ENCODE measurements around the gene CNPY4.
"Not testable (repeated sequence)": the region's sequence is repeated elsewhere in the genome, so short reads cannot be mapped to it uniquely, and the experiment has no call there.

The CNPY4 gene

GRCh38 chr7:100126239-100126930, 7.0 kb downstream of the CNPY4 start:
- ChIA-PET POLR2A (interaction anchor here (0.6 to 1.0 kb wide), 4 partner anchors 17 to 31 kb away, joined by 3 to 8 read pairs (median 4); partner anchors contain the start of genes AP4M1 and LAMTOR4), CTCF (no interaction called here)

DNA sequence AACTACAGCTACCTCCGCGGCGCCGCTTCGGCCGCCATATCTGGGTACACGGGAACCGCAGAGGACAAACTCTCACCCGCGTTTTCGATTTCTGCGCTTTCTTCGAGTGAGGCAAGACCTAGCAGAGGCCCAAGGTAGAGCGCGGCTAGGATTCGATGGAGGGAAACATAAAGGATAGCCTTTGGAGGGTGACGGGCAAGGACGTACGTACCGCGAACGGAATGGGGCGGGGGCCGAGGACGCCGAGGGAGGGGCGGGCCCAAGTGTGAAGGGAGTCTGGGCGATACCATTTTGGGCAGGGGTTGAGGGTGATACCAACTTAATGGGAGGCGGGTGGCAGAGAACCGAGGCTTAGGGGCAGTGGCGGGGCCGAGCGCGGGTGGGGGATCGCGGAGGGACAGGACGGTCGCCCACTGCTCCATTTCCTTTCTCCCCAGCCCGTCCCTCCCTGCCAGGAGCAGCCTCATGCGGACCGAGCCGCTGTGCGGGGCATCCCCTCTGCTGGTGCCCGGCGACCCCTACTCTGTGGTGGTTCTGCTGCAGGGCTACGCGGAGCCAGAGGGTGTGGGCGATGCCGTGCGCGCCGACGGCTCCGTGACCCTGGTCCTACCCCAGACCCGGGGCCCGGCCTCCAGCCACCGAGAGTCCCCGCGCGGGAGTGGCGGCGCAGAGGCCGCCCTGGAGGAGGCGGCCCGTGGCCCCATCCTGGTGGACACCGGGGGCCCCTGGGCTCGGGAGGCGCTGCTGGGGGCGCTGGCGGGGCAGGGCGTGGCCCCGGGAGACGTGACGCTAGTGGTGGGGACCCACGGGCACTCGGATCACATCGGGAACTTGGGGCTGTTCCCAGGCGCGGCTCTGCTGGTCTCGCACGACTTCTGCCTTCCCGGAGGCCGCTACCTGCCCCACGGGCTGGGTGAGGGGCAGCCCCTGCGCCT, 7.8 kb downstream of the CNPY4 start, which contains the start of gene MBLAC1:
Gene MBLAC1, plus strand, starts transcription at position 37 of the 935 bp plus-strand sequence. Its CDS starts 429 bp downstream, at position 466.
- H3K4me3 ChIP-seq (ENCODE audit: low read depth, low read length), result peak within 1 kb of the TSS; percentile 94
- peak; percentile 63 for DNase-seq (ENCODE audit: low read depth, low spot score)
- ChIA-PET POLR2A (interaction anchor here (0.6 to 1.0 kb wide), 3 partner anchors 22 to 32 kb away, joined by 3 to 8 read pairs (median 5); partner anchors contain the start of genes AP4M1 and LAMTOR4), CTCF (interaction anchor here (7.0 to 11.8 kb wide), 2 partner anchors 17 to 87 kb away, joined by 167 to 298 read pairs; partner anchors contain the start of genes LAMTOR4 and PVRIG)
- TF ChIP-seq CTCF (IDR thresholded peaks at IDR 0.05; ENCODE audit: insufficient read depth, low read length, missing control alignments), result no peak

More at GRCh38 chr7:100126239-100126930, 7.0 kb downstream of the CNPY4 start:
- H3K4me3 ChIP-seq (ENCODE audit: low read depth, low read length), result peak overlapping the region; percentile 94
- TF ChIP-seq CTCF (IDR thresholded peaks at IDR 0.05; ENCODE audit: insufficient read depth, low read length, missing control alignments), result no peak
- no peak for DNase-seq (ENCODE audit: low read depth, low spot score)

DNA sequence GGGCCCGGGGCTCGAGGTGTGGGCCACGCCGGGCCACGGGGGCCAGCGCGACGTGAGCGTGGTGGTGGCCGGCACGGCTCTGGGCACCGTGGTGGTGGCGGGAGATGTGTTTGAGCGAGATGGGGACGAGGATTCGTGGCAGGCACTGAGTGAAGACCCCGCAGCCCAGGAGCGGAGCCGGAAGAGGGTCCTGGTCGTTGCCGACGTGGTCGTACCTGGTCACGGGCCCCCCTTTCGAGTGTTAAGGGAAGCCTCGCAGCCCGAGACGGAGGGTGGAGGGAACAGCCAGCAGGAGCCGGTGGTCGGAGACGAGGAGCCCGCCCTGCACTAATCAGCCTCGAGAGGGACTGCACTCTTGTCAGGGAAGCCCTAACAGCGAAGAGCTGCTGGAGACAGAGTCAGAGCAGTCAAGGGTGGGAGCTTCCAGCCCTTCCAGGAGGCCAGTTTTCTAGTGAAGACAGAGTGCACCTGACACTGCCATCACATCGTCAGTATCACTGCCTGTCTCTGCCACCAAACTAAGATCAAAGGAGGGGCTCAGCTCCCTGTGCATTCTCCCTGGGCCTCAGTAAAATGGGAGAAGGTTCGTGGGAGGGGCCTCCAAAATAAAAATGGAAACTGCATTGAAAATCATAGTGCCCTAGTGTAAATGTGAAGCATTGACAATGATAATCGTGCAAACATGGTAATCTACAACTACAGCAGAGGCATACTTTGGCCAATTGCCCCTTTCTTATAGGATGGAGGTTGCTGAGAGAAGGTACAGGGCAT, 8.6 kb downstream of the CNPY4 start:
- H3K4me3 ChIP-seq (ENCODE audit: low read depth, low read length), result peak overlapping the region; percentile 94
- CTCF ChIA-PET, result interaction anchor here (0.6 to 11.8 kb wide), 8 partner anchors 7 to 134 kb away, joined by 3 to 298 read pairs (median 14); partner anchors contain the start of genes CNPY4, LAMTOR4 and PVRIG
- DNase-seq (ENCODE audit: low read depth, low spot score), result no peak
- POLR2A ChIA-PET, result interaction anchor here (1.0 kb wide), 1 partner anchor 134 kb away, joined by 3 read pairs; no protein-coding TSS in a partner anchor
- no peak for TF ChIP-seq CTCF (IDR thresholded peaks at IDR 0.05; ENCODE audit: insufficient read depth, low read length, missing control alignments)

DNA sequence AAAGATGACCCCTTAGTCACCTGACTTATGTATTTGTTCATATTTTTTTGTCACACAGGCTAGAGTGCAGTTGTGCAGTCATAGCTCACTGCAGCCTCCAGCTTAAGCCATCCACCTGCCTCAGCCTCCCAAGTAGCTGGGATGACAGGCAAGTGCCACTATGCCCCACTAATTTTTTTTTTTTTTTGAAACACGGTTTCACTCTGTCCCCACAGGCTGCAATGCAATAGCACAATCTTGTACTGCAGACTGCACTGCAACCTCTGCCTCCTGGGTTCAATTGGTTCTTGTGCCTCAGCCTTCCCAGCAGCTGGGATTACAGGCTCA, 9.2 kb downstream of the CNPY4 start:
- CTCF ChIA-PET, result interaction anchor here (0.6 to 11.8 kb wide), 9 partner anchors 8 to 135 kb away, joined by 3 to 298 read pairs (median 5); partner anchors contain the start of genes CNPY4, LAMTOR4 and PVRIG
- no peak overlapping the region for H3K4me3 ChIP-seq (ENCODE audit: low read depth, low read length)
- POLR2A ChIA-PET, result interaction anchor here (1.0 kb wide), 1 partner anchor 135 kb away, joined by 3 read pairs; no protein-coding TSS in a partner anchor
- TF ChIP-seq CTCF (IDR thresholded peaks at IDR 0.05; ENCODE audit: insufficient read depth, low read length, missing control alignments), result no peak
- DNase-seq (ENCODE audit: low read depth, low spot score), result no peak

GRCh38 chr7:100130220-100130607, 10.8 kb downstream of the CNPY4 start:
- H3K4me3 ChIP-seq (ENCODE audit: low read depth, low read length); DNase-seq (ENCODE audit: low read depth, low spot score); POLR2A ChIA-PET: not testable (repeated sequence)
- CTCF ChIA-PET, result interaction anchor here (0.6 to 11.8 kb wide), 29 partner anchors 8 to 275 kb away, joined by 3 to 298 read pairs (median 5); partner anchors contain the start of genes CNPY4, LAMTOR4, PVRIG and TRAPPC14
